ENCODE data around the gene C2orf81. TPM values are rescaled to one million over a fixed set of nuclear protein-coding genes. Genes with fewer than 3 reads are reported as not detected.

C2orf81 gene
- total RNA-seq, 2 donors from 2014 or later: 1.7 to 1.9 TPM

DNA sequence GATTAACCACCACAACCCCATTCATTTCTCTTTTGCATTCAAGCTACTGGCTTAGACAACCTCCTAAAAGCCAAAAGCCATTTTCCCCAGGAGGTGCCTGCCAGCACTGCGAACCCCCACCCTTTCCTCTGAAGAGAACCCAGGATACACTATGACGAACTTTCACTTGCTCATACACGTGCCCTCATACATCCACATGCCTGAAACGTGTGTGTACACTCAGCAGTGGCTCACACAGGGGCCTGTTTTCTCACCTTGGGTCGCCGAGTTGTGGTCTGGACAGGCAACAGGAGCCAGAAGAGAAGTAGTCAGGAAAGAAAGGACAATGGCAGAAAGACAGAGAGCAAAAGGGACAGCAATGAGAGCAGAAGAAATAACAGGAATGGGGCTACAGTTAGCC is 48.7 kb downstream of the C2orf81 start:
- peaks cover 48% of the 10 kb centered on the region for H3K36me3 ChIP-seq
- no peak for DNase-seq (ENCODE audit: low spot score)
- H3K4me1 ChIP-seq (ENCODE audit: control insufficient read depth in 1 of 2, low read depth in 2 of 2): peaks cover 5 to 20% of the 10 kb centered on the region in 2 donors
- H3K27ac ChIP-seq: no peak overlapping the region
- no peaks in the 10 kb centered on the region for H3K27me3 ChIP-seq (replicated peaks; ENCODE audit: insufficient read depth)
- ATAC-seq (ENCODE audit: insufficient number of reproducible peaks, low FRiP score, low read depth): no peak
- TF ChIP-seq, protein P1, sequence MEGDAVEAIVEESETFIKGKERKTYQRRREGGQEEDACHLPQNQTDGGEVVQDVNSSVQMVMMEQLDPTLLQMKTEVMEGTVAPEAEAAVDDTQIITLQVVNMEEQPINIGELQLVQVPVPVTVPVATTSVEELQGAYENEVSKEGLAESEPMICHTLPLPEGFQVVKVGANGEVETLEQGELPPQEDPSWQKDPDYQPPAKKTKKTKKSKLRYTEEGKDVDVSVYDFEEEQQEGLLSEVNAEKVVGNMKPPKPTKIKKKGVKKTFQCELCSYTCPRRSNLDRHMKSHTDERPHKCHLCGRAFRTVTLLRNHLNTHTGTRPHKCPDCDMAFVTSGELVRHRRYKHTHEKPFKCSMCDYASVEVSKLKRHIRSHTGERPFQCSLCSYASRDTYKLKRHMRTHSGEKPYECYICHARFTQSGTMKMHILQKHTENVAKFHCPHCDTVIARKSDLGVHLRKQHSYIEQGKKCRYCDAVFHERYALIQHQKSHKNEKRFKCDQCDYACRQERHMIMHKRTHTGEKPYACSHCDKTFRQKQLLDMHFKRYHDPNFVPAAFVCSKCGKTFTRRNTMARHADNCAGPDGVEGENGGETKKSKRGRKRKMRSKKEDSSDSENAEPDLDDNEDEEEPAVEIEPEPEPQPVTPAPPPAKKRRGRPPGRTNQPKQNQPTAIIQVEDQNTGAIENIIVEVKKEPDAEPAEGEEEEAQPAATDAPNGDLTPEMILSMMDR (IDR thresholded peaks at IDR 0.05): no peak
- H3K4me3 ChIP-seq: no peak overlapping the region
- H3K9me3 ChIP-seq: no peaks in the 10 kb centered on the region

DNA sequence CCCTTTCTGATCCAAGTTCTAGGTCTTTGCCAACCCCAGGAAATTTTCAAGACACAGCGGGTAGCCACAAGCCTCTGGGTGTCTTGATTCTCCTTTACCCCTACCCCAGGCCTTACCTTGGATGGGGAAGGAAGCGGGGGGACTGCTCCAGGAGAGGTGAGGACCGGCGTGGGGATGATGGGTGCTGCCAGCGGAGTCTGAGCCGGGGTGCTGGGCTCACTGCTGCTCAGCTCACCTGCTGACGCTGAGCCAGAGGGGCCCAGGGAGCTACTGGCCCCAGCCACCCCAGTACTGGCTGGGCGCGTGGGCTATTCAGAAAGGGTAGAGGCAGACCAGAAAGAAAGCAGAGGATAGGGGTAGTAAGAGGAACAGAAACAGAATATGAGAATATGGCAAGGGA is 50.0 kb downstream of the C2orf81 start:
- Histone ChIP-seq H3K9me3 (no peaks in the 10 kb centered on the region), H3K36me3 (peaks cover 51% of the 10 kb centered on the region), H3K4me3 (no peak overlapping the region), H3K27ac (no peak overlapping the region), H3K27me3 (replicated peaks; ENCODE audit: insufficient read depth) (no peaks in the 10 kb centered on the region), H3K4me1 (ENCODE audit: control insufficient read depth in 1 of 2, low read depth in 2 of 2) (peaks cover 5 to 20% of the 10 kb centered on the region in 2 donors)
- TF ChIP-seq, protein P1 (IDR thresholded peaks at IDR 0.05): no peak
- DNase-seq (ENCODE audit: low spot score) (no peak), ATAC-seq (ENCODE audit: insufficient number of reproducible peaks, low FRiP score, low read depth) (no peak)

DNA sequence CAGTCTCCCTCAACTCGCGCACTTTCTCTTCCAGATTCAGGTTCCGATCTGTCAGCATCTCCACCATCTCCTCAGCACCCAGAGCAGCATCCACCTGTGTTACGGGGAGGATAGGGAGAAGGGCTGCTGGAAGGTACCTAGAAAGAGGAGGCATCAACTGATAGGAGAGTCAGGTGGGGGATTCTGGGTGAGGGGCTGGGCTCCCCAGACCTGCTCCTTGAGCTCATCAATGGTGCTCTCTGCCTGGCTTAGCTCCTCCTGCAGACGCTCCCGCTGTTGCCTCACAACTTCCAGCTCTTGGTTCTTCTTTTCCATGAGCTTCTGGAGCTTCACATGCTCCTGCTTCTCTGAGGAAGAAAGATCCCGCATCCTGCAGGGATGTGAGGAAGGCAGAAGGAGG is 51.4 kb downstream of the C2orf81 start:
- DNase-seq (ENCODE audit: low spot score) (no peak), ATAC-seq (ENCODE audit: insufficient number of reproducible peaks, low FRiP score, low read depth) (no peak)
- no peak overlapping the region for H3K27ac ChIP-seq
- no peak overlapping the region for H3K4me3 ChIP-seq
- peaks cover 65% of the 10 kb centered on the region for H3K36me3 ChIP-seq
- H3K27me3 ChIP-seq (replicated peaks; ENCODE audit: insufficient read depth): no peaks in the 10 kb centered on the region
- peaks cover 3 to 16% of the 10 kb centered on the region in 2 donors for H3K4me1 ChIP-seq (ENCODE audit: control insufficient read depth in 1 of 2, low read depth in 2 of 2)
- TF ChIP-seq, protein P1 (IDR thresholded peaks at IDR 0.05): no peak
- no peaks in the 10 kb centered on the region for H3K9me3 ChIP-seq

DNA sequence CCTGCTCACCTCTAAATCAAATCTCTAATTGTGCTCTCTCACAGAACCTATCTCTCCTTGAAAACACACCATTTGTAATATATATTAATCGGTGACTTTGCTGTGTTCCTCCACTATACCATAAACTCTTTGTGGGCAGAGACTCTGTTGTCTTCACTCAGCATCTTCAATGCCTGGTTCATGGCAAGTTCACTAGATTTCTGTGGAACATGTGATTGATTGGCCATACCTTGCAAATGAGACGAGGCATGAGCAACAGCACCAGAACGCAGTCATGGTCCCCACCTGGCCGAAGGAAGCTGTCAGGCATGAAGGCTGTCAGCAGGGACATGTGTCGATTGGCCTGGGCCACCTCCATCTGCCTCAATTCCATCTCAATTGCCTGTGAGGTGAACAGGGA is 52.9 kb downstream of the C2orf81 start:
- Histone ChIP-seq H3K27me3 (replicated peaks; ENCODE audit: insufficient read depth) (no peaks in the 10 kb centered on the region), H3K4me1 (ENCODE audit: control insufficient read depth in 1 of 2, low read depth in 2 of 2) (peaks cover 0 to 4% of the 10 kb centered on the region in 2 donors), H3K36me3 (peaks cover 80% of the 10 kb centered on the region), H3K27ac (no peak overlapping the region), H3K9me3 (no peaks in the 10 kb centered on the region), H3K4me3 (no peak overlapping the region)
- no peak for DNase-seq (ENCODE audit: low spot score)
- ATAC-seq (ENCODE audit: insufficient number of reproducible peaks, low FRiP score, low read depth): no peak
- TF ChIP-seq, protein P1 (IDR thresholded peaks at IDR 0.05): no peak

DNA sequence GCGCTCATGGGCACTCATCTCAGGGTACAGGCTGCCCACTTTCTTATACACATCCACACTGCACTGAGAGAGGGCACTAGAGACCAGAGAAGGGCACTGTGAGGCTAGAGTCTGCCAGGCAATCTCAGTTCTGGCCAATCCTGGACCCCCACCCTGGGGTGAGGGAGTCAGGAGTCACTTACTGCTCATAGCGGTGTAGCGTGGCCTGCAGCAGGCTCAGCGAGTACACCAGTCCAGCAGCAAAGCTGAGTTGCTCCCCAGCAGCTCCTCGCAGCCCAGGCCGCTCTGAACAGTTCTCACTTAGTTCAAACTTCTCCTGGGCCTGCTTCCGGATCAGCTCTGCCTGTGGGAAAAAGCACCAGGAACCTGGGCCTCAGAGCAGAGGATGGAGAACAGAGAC is 53.6 kb downstream of the C2orf81 start:
- TF ChIP-seq, protein P1 (IDR thresholded peaks at IDR 0.05): no peak
- Histone ChIP-seq H3K36me3 (peaks cover 87% of the 10 kb centered on the region), H3K4me3 (no peak overlapping the region), H3K4me1 (ENCODE audit: control insufficient read depth in 1 of 2, low read depth in 2 of 2) (no peaks in the 10 kb centered on the region), H3K9me3 (no peaks in the 10 kb centered on the region), H3K27me3 (replicated peaks; ENCODE audit: insufficient read depth) (no peaks in the 10 kb centered on the region), H3K27ac (no peak overlapping the region)
- DNase-seq (ENCODE audit: low spot score) (no peak), ATAC-seq (ENCODE audit: insufficient number of reproducible peaks, low FRiP score, low read depth) (no peak)

All from thoracic aorta (tissue), 2 donors.